AG10803 (cell line): Measurements from ENCODE around the gene ARID3C.

Experiments used
- DNase-seq: peaks from one replicate; pipeline ENCODE4 v3.0.0; 2010; ENCODE audit warnings: low read depth
- H3K4me3 ChIP-seq: 2 replicates; pipeline ENCODE4 v1.5.1; 2011; ENCODE audit warnings: mild to moderate bottlenecking, low read length, control low read depth
- CTCF ChIP-seq: conservative IDR thresholded peaks from 2 replicates; pipeline ENCODE4 v1.5.1; 2011; ENCODE audit warnings: mild to moderate bottlenecking, low read length, control low read depth, inconsistent platforms

The ARID3C gene

GRCh38 chr9:34625186-34625486 is 3.7 kb downstream of the ARID3C start:
- H3K4me3 ChIP-seq: no peak overlapping the region
- TF ChIP-seq CTCF: no peak
- no peak for DNase-seq

DNA sequence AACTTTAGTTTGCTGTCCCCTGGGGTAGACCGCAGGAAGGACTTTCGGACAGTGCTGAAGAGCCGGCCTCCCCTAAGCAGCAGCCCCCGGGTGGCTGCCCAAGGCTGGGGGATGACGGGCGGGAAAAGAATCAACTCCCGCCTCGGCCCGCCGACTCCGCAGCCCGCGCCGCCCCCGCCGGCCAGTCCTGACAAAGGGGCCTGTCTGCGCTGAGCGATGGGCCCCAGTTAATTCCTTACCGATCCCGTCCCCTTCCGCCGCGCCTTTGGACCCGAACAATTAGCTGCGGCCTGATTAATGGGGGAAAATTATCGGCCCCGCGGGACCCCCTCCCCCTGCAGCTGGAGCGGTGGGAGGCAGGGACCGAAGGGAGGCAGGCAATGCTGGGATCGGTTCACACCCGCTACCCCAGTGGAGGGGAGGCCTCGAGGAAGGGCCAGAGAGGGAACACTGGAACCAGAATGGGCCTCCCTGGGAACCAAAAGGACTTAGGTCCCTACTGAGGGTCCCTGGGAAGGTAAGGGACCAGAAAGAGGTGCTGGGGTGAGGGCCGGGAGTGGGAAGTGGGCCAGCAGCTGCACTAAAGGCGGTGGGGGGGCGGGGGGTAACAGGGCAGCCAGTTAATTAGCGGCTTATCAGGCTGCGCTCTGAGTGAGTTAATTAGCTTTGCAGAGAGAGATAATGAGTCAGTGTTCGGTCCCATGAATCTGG is 4.2 kb downstream of the ARID3C start:
- no peak for DNase-seq
- no peak overlapping the region for H3K4me3 ChIP-seq
- TF ChIP-seq CTCF: no peak

GRCh38 chr9:34623374-34624235 is 5.3 kb downstream of the ARID3C start:
- DNase-seq: no peak

DNA sequence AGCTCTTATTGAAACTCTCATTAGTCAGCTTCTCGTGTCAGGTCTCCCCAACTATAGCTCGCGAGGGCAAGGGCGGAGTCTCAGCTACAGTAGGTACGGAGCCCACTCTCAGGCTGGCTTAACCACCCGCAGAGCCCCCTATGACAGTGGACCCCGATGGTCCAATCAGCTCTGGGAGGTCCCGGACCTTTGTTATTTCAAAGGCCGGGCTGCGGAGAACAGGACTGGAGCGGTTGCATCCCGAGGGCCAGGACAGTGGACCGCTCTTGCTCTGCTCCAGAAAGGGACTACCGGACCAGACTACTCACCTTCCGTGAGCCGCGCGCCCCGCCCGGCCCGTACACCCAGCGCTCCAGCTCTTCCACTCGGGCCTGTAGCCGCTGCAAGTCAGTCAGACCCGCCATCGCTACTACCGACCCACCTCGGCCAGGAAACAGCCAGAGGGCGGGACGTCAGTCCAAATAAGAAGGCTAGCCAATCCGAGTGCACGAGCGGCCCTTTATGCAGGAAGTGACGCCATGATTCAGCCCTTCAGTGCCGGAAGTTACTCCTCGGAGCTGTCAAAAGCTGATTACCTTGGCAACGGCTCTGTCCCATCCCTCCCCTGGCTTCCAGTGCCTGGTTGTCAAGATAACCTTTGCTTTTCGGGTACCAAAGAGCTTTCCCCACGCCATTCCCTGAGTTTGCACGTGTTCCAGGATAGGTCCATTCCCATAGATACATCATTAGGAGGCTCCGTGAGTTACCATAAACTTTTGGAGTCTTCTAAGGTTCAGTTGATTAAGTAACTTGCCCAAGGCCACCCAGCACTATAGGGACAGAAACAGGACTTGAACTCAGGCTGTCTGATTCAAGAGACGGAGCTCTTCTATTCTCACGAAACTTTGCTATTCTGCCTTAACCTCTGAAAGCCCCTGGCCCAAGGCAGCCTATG is 8.5 kb downstream of the ARID3C start, which contains the start of gene DCTN3:
Gene DCTN3 (minus strand): TSS at position 435 of the 934 bp plus-strand sequence. CDS start 31 bp downstream, at position 404.
- peak; percentile 95 for DNase-seq
- H3K4me3 ChIP-seq: peak within 1 kb of the TSS; percentile 94
- no peak for TF ChIP-seq CTCF

More at GRCh38 chr9:34623374-34624235, 5.3 kb downstream of the ARID3C start:
- no peak for TF ChIP-seq CTCF
- H3K4me3 ChIP-seq: no peak overlapping the region

DNA sequence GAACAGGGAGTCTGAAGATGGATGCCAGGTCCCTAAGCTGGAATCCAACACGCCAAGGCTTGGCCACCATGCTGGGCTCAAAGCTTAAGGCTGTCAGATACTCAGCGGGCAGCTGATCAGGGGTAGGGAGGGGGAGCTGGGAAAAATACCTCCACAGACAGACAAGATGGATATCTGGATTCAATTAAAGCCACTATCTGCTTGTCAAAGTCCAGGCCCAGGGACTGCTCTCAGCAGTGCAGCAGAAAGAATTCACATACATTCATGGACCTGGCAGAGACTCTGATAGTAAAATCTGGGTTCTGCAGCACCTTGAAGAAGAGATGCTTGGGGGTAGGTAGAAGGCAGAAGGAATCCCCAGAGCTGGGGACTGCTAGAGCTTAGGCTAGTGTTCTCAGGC is 13.7 kb downstream of the ARID3C start:
- no peak for DNase-seq
- TF ChIP-seq CTCF: no peak
- no peak overlapping the region for H3K4me3 ChIP-seq

DNA sequence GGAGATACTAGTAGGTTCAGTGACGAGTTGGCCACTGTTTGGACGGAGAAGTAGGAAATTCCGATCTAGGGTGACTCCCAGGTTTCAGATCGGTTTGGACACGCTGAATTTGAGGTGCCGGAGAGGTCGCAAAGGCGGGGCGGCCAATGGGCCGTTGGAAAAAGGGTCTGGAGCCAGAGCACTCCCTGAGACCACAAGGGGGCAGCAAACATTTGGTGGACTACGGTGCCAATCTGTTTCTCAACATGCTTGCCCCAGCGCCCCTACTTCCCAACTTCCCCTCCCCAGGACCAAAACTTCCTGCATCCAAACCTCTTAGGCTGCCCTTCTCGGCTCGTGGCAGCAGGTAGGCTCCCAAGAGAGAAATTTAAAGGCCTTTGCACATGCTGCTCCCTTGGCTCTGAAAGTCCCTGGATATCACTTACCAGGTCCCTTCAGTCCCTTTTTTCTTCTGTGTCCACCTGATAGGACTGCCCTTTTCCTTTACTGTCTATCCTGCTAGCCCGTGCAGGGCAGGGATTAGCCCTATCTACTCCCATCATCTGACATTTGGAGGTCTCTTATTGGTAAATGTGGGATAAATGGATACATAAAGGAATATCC is 16.0 kb downstream of the ARID3C start:
- TF ChIP-seq CTCF: peak; percentile 87
- H3K4me3 ChIP-seq: peak overlapping the region; percentile 67
- peak; percentile 67 for DNase-seq
